IPS-15b (cell line): Measurements from ENCODE around the gene CACNA1A.
"Not testable (repeated sequence)": the region's sequence is repeated elsewhere in the genome, so short reads cannot be mapped to it uniquely, and the experiment has no call there.

Experiments
- H3K27me3 ChIP-seq: one replicate; pipeline ENCODE4 v1.6.1; 2013; ENCODE audit warnings: low read length; ENCODE audit not compliant: control insufficient read depth, insufficient read depth
- H3K36me3 ChIP-seq: one replicate; pipeline ENCODE4 v1.6.1; 2013; ENCODE audit warnings: low read length; ENCODE audit not compliant: control insufficient read depth, insufficient read depth
- H3K4me1 ChIP-seq: one replicate; pipeline ENCODE4 v1.6.1; 2013; ENCODE audit warnings: mild to moderate bottlenecking, low read length; ENCODE audit not compliant: control insufficient read depth, insufficient read depth
- H3K4me3 ChIP-seq: one replicate; pipeline ENCODE4 v1.5.1; 2013; ENCODE audit warnings: low read depth, low read length
- H3K9ac ChIP-seq: one replicate; pipeline ENCODE4 v1.6.1; 2013; ENCODE audit warnings: low read depth, mild to moderate bottlenecking, low read length
- H3K9me3 ChIP-seq: one replicate; pipeline ENCODE4 v1.6.1; 2013; ENCODE audit warnings: mild to moderate bottlenecking, low read length; ENCODE audit not compliant: control insufficient read depth, insufficient read depth

CACNA1A gene

GRCh38 chr19:13256398-13256797 lies 249.9 kb downstream of the CACNA1A start:
- not testable (repeated sequence) for H3K4me3 ChIP-seq, H3K9me3 ChIP-seq, H3K4me1 ChIP-seq, H3K9ac ChIP-seq, H3K36me3 ChIP-seq, H3K27me3 ChIP-seq

- H3K9ac ChIP-seq: no peak overlapping the region
- no peaks in the 10 kb centered on the region for H3K27me3 ChIP-seq
- no peaks in the 10 kb centered on the region for H3K4me1 ChIP-seq
- no peaks in the 10 kb centered on the region for H3K36me3 ChIP-seq
- H3K9me3 ChIP-seq: no peaks in the 10 kb centered on the region
- no peak overlapping the region for H3K4me3 ChIP-seq
These were observed 250.6 kb downstream of the CACNA1A start for GRCh38 chr19:13255719-13256059.

GRCh38 chr19:13255041-13255718 lies 251.1 kb downstream of the CACNA1A start:
- Histone ChIP-seq H3K4me3 (no peak overlapping the region), H3K36me3 (no peaks in the 10 kb centered on the region), H3K4me1 (no peaks in the 10 kb centered on the region), H3K9me3 (no peaks in the 10 kb centered on the region), H3K27me3 (no peaks in the 10 kb centered on the region), H3K9ac (no peak overlapping the region)

- Histone ChIP-seq H3K4me1 (no peaks in the 10 kb centered on the region), H3K9ac (no peak overlapping the region), H3K36me3 (no peaks in the 10 kb centered on the region), H3K9me3 (no peaks in the 10 kb centered on the region), H3K27me3 (no peaks in the 10 kb centered on the region), H3K4me3 (no peak overlapping the region)
These were observed 253.5 kb downstream of the CACNA1A start for GRCh38 chr19:13252569-13253335.

- Histone ChIP-seq H3K36me3 (no peaks in the 10 kb centered on the region), H3K4me3 (no peak overlapping the region), H3K9me3 (no peaks in the 10 kb centered on the region), H3K9ac (no peak overlapping the region), H3K4me1 (no peaks in the 10 kb centered on the region), H3K27me3 (no peaks in the 10 kb centered on the region)
These were observed 261.4 kb downstream of the CACNA1A start for GRCh38 chr19:13244920-13245319.

GRCh38 chr19:13241231-13242104 lies 264.8 kb downstream of the CACNA1A start:
- Histone ChIP-seq H3K9ac (no peak overlapping the region), H3K4me3 (no peak overlapping the region), H3K4me1 (peaks cover 7% of the 10 kb centered on the region), H3K36me3 (no peaks in the 10 kb centered on the region), H3K9me3 (no peaks in the 10 kb centered on the region), H3K27me3 (no peaks in the 10 kb centered on the region)

GRCh38 chr19:13240312-13241022 lies 265.8 kb downstream of the CACNA1A start:
- H3K4me3 ChIP-seq: no peak overlapping the region
- no peaks in the 10 kb centered on the region for H3K36me3 ChIP-seq
- H3K9ac ChIP-seq: no peak overlapping the region
- H3K27me3 ChIP-seq: no peaks in the 10 kb centered on the region
- H3K4me1 ChIP-seq: peaks cover 7% of the 10 kb centered on the region
- no peaks in the 10 kb centered on the region for H3K9me3 ChIP-seq

GRCh38 chr19:13238891-13239534 lies 267.3 kb downstream of the CACNA1A start:
- no peak overlapping the region for H3K4me3 ChIP-seq
- no peaks in the 10 kb centered on the region for H3K27me3 ChIP-seq
- H3K36me3 ChIP-seq: no peaks in the 10 kb centered on the region
- peaks cover 7% of the 10 kb centered on the region for H3K4me1 ChIP-seq
- H3K9ac ChIP-seq: no peak overlapping the region
- H3K9me3 ChIP-seq: no peaks in the 10 kb centered on the region

GRCh38 chr19:13234518-13234917 lies 271.8 kb downstream of the CACNA1A start:
- Histone ChIP-seq H3K9ac (no peak overlapping the region), H3K27me3 (no peaks in the 10 kb centered on the region), H3K4me3 (no peak overlapping the region), H3K9me3 (no peaks in the 10 kb centered on the region), H3K4me1 (peaks cover 7% of the 10 kb centered on the region), H3K36me3 (peaks cover under 1% of the 10 kb centered on the region)

- Histone ChIP-seq H3K4me3 (no peak overlapping the region), H3K27me3 (no peaks in the 10 kb centered on the region), H3K4me1 (no peaks in the 10 kb centered on the region), H3K9me3 (no peaks in the 10 kb centered on the region), H3K9ac (no peak overlapping the region), H3K36me3 (peaks cover 2% of the 10 kb centered on the region)
These were observed 274.6 kb downstream of the CACNA1A start for GRCh38 chr19:13231663-13232062.

GRCh38 chr19:13229246-13229645 lies 277.0 kb downstream of the CACNA1A start:
- H3K9ac ChIP-seq: no peak overlapping the region
- peaks cover 2% of the 10 kb centered on the region for H3K36me3 ChIP-seq
- H3K4me3 ChIP-seq: no peak overlapping the region
- no peaks in the 10 kb centered on the region for H3K27me3 ChIP-seq
- no peaks in the 10 kb centered on the region for H3K4me1 ChIP-seq
- no peaks in the 10 kb centered on the region for H3K9me3 ChIP-seq
